ENCODE results near the gene C19orf18. TPM values are rescaled to one million over a fixed set of nuclear protein-coding genes. Genes with fewer than 3 reads are reported as not detected.

The C19orf18 gene
- total RNA-seq, 4 donors from 2014 or later, result not detected

GRCh38 chr19:57949702-57950101 is 24.6 kb downstream of the C19orf18 start:
- no peak overlapping the region for H3K4me3 ChIP-seq (replicated peaks in 1 of 3)
- H3K27me3 ChIP-seq, result no peaks in the 10 kb centered on the region
- TF ChIP-seq CTCF (IDR thresholded peaks at IDR 0.05), result no peak
- TF ChIP-seq POLR2A (IDR thresholded peaks at IDR 0.05), result no peak
- peaks cover 11% of the 10 kb centered on the region in 2 donors for H3K4me1 ChIP-seq
- no peaks in the 10 kb centered on the region for H3K36me3 ChIP-seq
- WGBS, 2 donors, result 88 to 91% methylated on average over 9 to 12 of the region's 12 CpGs
- H3K27ac ChIP-seq, result no peak overlapping the region
- H3K9me3 ChIP-seq, result no peaks in the 10 kb centered on the region
- no peak for DNase-seq
- intact Hi-C loops (cut with DNase I), result no loop called here

- no peak overlapping the region for H3K4me3 ChIP-seq (replicated peaks in 1 of 3)
- H3K27me3 ChIP-seq, result no peaks in the 10 kb centered on the region
- H3K9me3 ChIP-seq, result no peaks in the 10 kb centered on the region
- WGBS, 2 donors, result 92% methylated on average over 12 to 24 of the region's 24 CpGs
- TF ChIP-seq POLR2A (IDR thresholded peaks at IDR 0.05), result no peak
- TF ChIP-seq CTCF (IDR thresholded peaks at IDR 0.05), result no peak
- intact Hi-C loops (cut with DNase I), result no loop called here
- no peak for DNase-seq
- no peaks in the 10 kb centered on the region for H3K36me3 ChIP-seq
- no peak overlapping the region for H3K27ac ChIP-seq
- H3K4me1 ChIP-seq, result peaks cover 11% of the 10 kb centered on the region in 2 donors
These were observed 25.0 kb downstream of the C19orf18 start for GRCh38 chr19:57949296-57949695.

- DNase-seq, result peak; percentile 98 to 99
- Histone ChIP-seq H3K27ac (peak within 1 kb of the TSS; percentile 20 to 55 (median 36)), H3K9me3 (no peaks in the 10 kb centered on the region), H3K27me3 (no peaks in the 10 kb centered on the region), H3K4me3 (replicated peaks in 1 of 3) (peak within 1 kb of the TSS; percentile 77 to 92 (median 91)), H3K4me1 (peaks cover 11% of the 10 kb centered on the region in 2 donors), H3K36me3 (peaks cover 4 to 9% of the 10 kb centered on the region in 2 donors)
- TF ChIP-seq POLR2A (IDR thresholded peaks at IDR 0.05), result no peak
- TF ChIP-seq CTCF (IDR thresholded peaks at IDR 0.05), result peak in 5 of 6 experiments; percentile 23 to 78 (median 66)
- intact Hi-C loops (cut with DNase I), result no loop called here
- 9 to 17% methylated on average over 21 to 29 of the region's 54 CpGs for whole genome bisulfite sequencing, 2 donors
These were observed 26.8 kb downstream of the C19orf18 start, which contains the start of gene ZNF256 for GRCh38 chr19:57947419-57948134. Gene ZNF256, minus strand, starts transcription at chr19:57947706. Its CDS starts 232 bp downstream, at chr19:57947474.

GRCh38 chr19:57947088-57947418 is 27.3 kb downstream of the C19orf18 start:
- intact Hi-C loops (cut with DNase I), result no loop called here
- H3K4me1 ChIP-seq, result peaks cover 11% of the 10 kb centered on the region in 2 donors
- WGBS, 2 donors, result 0% methylated on average over 10 of the region's 18 CpGs; no CpG with 5 or more reads in 1 of the 2 donors

More at GRCh38 chr19:57947088-57947418, 27.3 kb downstream of the C19orf18 start:
- DNase-seq, result peak in 1 of 2 donors; percentile 3
- TF ChIP-seq POLR2A (IDR thresholded peaks at IDR 0.05) (no peak), CTCF (IDR thresholded peaks at IDR 0.05) (no peak)
- Histone ChIP-seq H3K27ac (peak overlapping the region; percentile 20 to 55 (median 36)), H3K36me3 (peaks cover 9 to 15% of the 10 kb centered on the region in 2 donors), H3K9me3 (no peaks in the 10 kb centered on the region), H3K4me3 (replicated peaks in 1 of 3) (peak overlapping the region; percentile 77 to 92 (median 91)), H3K27me3 (no peaks in the 10 kb centered on the region)

All from thyroid gland (tissue), 4 donors.